Measurements from ENCODE around the gene CXADR. TPM values are rescaled to one million over a fixed set of nuclear protein-coding genes. Genes with fewer than 3 reads are reported as not detected.
A peak's percentile ranks its signal among the peaks of the same experiment; 100 is the strongest.

The CXADR gene
- total RNA-seq, 2 donors from 2014 or later: not detected

DNA sequence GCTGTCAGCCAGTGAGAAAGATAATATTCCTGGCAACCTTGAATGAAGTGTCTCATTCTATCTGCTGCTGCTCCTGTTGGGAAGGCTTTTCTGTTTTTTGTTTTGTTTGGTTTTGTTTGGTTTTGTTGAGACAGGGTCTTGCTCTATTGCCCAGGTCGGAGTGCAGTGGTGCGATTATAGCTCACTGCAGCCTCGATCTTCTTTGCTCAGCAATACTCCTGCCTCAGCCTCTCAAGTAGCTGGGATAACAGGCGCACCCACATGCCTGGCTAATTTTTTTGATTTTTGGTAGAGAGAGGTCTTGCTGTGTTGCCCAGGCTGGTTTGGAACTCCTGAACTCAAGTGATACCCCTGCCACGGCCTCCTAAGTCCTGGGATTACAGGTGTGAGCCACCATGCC is 62.2 kb downstream of the CXADR start:
- Mint-ChIP-seq H3K4me1 (ENCODE audit: low read depth in 2 of 2) (no peaks in the 10 kb centered on the region), H3K9me3 (no peaks in the 10 kb centered on the region), H3K4me3 (no peak overlapping the region), H3K36me3 (no peaks in the 10 kb centered on the region), H3K27ac (no peak overlapping the region), H3K27me3 (peaks cover 18 to 32% of the 10 kb centered on the region in 2 donors)
- no peak for ATAC-seq
- DNase-seq (ENCODE audit: low spot score): no peak

DNA sequence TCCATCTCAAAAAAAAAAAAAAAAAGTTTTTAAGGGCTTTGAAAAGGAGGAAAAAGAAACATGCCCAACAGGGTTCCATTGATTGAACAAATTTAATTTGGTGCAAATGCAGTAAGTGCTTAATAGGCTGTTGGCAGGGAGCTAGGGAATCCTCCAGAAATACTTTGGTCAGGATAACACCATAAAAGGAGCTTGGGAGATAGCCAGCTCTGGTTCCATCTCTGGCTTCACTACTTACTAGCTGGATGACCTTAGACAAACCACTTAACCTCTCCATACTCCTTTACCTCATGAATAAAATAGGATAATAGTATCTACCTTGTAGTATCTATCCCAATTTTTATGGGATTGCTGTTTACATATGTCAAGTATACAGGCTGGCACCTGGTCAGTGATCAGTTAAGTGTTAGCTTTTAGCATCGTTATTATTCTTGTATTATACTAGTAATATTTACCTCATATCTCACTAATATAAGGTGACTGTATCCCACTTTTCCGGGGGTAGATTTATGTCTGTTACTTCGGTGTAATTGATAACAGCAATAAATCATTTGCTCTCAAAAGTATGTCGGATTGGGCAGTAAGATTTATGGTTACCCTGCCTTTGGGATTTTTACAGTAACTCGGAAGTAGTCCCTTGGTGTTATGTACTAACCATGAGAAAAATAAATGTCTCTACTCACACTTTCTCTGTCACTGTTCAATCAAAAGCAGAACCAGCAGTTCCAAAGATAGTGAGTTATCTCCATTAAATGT is 63.4 kb downstream of the CXADR start:
- Mint-ChIP-seq H3K9me3 (no peaks in the 10 kb centered on the region), H3K36me3 (no peaks in the 10 kb centered on the region), H3K4me1 (ENCODE audit: low read depth in 2 of 2) (no peaks in the 10 kb centered on the region), H3K27me3 (peaks cover 16 to 32% of the 10 kb centered on the region in 2 donors), H3K27ac (no peak overlapping the region), H3K4me3 (no peak overlapping the region)
- DNase-seq (ENCODE audit: low spot score): no peak
- ATAC-seq: no peak

DNA sequence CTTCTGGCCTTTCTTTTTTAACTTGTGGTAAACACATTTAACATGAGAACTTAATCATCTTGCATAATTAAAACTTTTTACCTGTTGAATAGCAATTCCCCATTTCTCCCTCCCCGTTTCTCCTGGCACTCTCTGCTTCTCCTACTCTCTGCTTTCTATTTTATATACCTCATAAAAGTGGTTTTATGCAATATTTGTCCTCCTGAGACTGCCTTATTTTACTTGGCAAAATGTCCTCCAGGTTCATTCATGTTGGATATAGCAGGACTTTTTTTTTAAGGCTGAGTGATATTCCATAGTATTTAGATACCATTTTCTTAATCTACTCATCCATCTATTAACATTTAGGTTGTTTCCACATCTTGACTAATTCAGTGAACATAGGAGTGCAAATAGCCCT is 64.9 kb downstream of the CXADR start:
- Mint-ChIP-seq H3K4me1 (ENCODE audit: low read depth in 2 of 2) (no peaks in the 10 kb centered on the region), H3K36me3 (no peaks in the 10 kb centered on the region), H3K27me3 (peaks cover 20 to 31% of the 10 kb centered on the region in 2 donors), H3K27ac (no peak overlapping the region), H3K4me3 (no peak overlapping the region), H3K9me3 (no peaks in the 10 kb centered on the region)
- DNase-seq (ENCODE audit: low spot score) (no peak), ATAC-seq (no peak)

DNA sequence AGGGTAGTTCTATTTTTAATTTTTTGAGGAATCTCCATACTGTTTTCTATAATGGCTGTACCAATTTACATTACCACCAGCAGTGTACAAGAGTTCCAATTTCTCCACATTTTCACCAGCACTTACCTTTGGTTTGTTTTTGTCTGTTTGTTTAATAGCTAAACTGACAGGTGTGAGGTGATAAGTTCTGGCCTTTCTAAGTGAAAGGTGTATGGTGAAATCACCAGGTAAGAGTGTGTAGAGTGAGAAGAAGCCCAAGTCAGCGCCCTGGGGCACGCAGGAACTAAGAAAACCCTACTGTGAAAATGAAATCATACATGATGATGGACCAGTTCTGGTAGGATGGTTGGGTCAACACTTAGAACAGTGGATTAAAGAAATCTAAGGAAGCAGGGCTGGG is 65.3 kb downstream of the CXADR start:
- Mint-ChIP-seq H3K27me3 (peaks cover 15 to 27% of the 10 kb centered on the region in 2 donors), H3K9me3 (no peaks in the 10 kb centered on the region), H3K4me3 (no peak overlapping the region), H3K27ac (no peak overlapping the region), H3K36me3 (no peaks in the 10 kb centered on the region), H3K4me1 (ENCODE audit: low read depth in 2 of 2) (no peaks in the 10 kb centered on the region)
- DNase-seq (ENCODE audit: low spot score) (no peak), ATAC-seq (no peak)

DNA sequence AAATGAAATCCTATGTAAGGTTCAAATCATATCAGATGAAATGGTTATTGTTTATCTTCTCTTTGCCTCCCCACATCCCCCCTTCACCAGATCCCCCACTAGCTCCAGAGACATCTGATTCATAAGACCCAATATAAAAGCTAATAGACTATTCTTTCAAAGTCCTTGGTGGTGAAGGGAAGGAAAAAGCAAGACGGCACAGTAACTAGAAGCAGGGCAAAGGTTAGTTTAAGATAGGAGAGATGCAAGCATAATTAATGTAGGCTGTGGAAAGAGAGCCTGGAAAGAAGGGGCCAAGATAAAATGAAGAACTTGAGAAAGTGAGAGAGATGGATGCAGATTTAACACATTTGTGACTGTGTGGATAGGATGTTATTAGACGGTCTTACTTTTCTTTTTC is 66.0 kb downstream of the CXADR start:
- H3K4me1 Mint-ChIP-seq (ENCODE audit: low read depth in 2 of 2): no peaks in the 10 kb centered on the region
- DNase-seq (ENCODE audit: low spot score): no peak
- H3K27ac Mint-ChIP-seq: no peak overlapping the region
- H3K36me3 Mint-ChIP-seq: no peaks in the 10 kb centered on the region
- peaks cover 15 to 25% of the 10 kb centered on the region in 2 donors for H3K27me3 Mint-ChIP-seq
- no peak for ATAC-seq
- no peaks in the 10 kb centered on the region for H3K9me3 Mint-ChIP-seq
- H3K4me3 Mint-ChIP-seq: no peak overlapping the region

DNA sequence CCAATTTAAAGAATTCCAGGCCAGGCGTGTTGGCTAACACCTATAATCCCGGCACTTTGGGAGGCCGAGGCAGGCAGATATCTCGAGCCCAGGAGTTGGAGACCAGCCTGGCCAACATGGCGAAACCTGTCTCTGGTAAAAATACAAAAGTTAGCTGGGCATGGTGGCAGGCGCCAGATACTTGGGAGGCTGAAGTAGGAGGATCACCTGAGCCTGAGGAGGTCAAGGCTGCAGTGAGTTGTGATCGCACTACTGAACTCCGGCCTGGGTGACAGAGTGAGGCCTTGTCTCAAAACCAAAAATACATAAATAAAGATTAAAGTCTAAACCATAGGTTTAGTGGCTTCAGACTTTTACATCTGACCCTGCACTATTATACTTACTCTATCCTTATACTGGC is 67.5 kb downstream of the CXADR start:
- no peak for DNase-seq (ENCODE audit: low spot score)
- Mint-ChIP-seq H3K27me3 (peaks cover 9 to 15% of the 10 kb centered on the region in 2 donors), H3K27ac (no peak overlapping the region), H3K36me3 (no peaks in the 10 kb centered on the region), H3K9me3 (no peaks in the 10 kb centered on the region), H3K4me1 (ENCODE audit: low read depth in 2 of 2) (no peaks in the 10 kb centered on the region), H3K4me3 (no peak overlapping the region)
- no peak for ATAC-seq

DNA sequence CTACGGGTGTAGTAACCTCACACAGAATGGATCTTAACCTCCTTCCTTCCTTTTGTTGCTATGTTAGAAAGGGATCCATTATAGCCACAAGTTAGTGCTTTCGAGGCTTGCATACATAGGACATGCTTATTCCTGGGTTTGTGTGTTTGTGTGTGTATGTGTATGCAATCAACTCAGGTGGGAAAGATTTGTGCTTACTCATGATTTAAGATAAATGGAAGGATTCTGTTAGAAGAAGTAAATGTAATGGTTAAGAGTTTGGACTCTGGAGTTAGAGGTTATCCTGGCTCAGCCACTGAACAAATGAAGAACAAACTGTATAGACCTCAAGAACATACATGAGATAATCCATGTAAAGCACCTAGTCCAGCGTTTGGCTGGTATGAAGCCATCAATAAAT is 71.1 kb downstream of the CXADR start:
- no peak overlapping the region for H3K27ac Mint-ChIP-seq
- no peak for ATAC-seq
- no peak overlapping the region for H3K4me3 Mint-ChIP-seq
- peaks cover 3 to 5% of the 10 kb centered on the region in 2 donors for H3K27me3 Mint-ChIP-seq
- no peaks in the 10 kb centered on the region for H3K9me3 Mint-ChIP-seq
- no peak for DNase-seq (ENCODE audit: low spot score)
- no peaks in the 10 kb centered on the region for H3K4me1 Mint-ChIP-seq (ENCODE audit: low read depth in 2 of 2)
- H3K36me3 Mint-ChIP-seq: no peaks in the 10 kb centered on the region

DNA sequence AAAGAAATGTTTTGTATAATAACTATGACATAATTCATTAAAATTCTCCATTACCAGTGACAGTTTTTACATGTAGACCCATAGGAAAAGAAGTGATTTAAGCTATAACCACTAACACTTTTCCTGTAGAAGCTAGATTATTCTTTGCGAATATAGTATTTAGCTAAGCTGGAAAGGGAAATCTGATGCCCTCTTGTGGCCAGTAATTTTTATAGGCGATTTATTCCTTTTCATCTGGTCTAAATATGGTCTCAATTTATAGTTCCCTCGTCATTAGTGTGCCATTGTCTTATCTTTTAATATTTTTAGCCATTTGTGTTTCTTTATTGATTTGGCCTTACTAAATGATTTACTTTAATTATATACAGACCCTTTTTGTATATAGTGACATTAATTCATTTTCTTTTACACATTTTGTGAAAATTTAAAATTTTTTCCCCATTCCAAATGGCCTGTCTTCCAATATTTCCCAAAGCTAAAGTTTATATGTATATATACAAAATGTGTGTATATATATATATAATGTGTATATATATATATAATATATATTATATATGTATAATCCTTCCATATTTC is 73.1 kb downstream of the CXADR start:
- no peak for ATAC-seq

DNA sequence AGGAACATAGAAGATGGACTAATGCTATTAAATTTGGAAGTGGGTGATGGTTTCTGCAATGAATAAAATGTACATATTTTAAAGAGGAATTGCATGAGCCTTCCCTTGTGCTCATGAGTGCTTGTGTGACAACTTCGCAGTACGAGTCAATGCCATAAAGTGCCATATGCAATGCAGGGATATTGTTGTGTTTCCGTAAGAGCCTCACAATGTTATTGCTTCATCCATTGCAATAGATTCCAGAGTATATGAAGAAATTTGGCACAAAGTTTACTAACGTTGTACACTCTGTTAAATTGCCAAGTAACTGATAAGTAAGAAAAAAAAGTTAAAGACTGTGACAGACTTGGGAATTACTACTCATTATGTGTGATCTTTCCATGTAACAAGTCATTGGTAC is 77.6 kb downstream of the CXADR start:
- Mint-ChIP-seq H3K27ac (no peak overlapping the region), H3K9me3 (no peaks in the 10 kb centered on the region), H3K4me3 (no peak overlapping the region), H3K36me3 (peaks cover 19% of the 10 kb centered on the region), H3K4me1 (ENCODE audit: low read depth in 2 of 2) (no peaks in the 10 kb centered on the region), H3K27me3 (no peaks in the 10 kb centered on the region)
- DNase-seq (ENCODE audit: low spot score) (no peak), ATAC-seq (no peak)

More for the DNA sequence above, 73.1 kb downstream of the CXADR start:
- H3K27me3 Mint-ChIP-seq: peaks cover 0 to 4% of the 10 kb centered on the region in 2 donors
- H3K9me3 Mint-ChIP-seq: no peaks in the 10 kb centered on the region
- no peaks in the 10 kb centered on the region for H3K4me1 Mint-ChIP-seq (ENCODE audit: low read depth in 2 of 2)
- H3K36me3 Mint-ChIP-seq: no peaks in the 10 kb centered on the region
- H3K4me3 Mint-ChIP-seq: no peak overlapping the region
- H3K27ac Mint-ChIP-seq: no peak overlapping the region
- no peak for DNase-seq (ENCODE audit: low spot score)

DNA sequence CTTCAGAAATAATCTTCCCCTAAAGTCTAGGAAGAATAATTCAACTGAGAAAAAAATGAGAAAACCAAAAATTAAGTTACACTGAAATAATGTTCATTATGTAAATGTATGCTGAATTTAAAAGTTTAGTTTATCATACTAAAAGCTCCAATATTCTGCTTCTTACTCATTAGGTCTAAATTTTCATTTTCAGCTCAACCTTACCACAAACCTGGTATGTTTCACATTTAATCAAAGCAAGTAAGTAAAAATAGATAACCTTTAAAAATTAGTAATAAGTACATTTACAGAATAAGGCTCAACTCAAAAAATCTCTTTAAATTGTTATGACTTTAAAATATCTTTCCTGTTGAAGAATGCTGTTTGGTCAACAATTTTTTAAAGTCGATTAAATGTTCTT is 84.8 kb downstream of the CXADR start:
- ATAC-seq: no peak
- Mint-ChIP-seq H3K4me3 (no peak overlapping the region), H3K36me3 (peaks cover 24% of the 10 kb centered on the region), H3K27ac (no peak overlapping the region), H3K9me3 (no peaks in the 10 kb centered on the region), H3K27me3 (no peaks in the 10 kb centered on the region), H3K4me1 (ENCODE audit: low read depth in 2 of 2) (peaks cover 2 to 3% of the 10 kb centered on the region in 2 donors)
- no peak for DNase-seq (ENCODE audit: low spot score)

DNA sequence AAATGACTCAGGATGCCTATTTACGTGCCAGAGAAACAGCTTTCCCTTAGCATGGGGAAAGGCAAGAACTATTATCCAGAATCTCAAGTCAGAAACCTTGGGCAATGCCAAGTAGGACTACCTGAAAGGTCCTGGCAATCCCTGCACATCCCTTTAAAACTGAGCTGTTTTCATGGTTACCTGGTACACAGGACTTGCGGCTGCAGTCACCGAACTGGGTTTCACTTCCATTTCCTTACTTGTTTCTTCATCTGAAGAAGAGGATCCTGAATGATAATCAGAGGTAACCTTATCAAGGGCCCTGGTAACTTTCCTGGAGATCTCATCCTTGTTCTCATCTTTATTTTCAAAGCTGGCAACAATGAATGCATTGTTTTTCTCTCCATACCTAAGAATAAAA is 85.6 kb downstream of the CXADR start:
- ATAC-seq: no peak

DNA sequence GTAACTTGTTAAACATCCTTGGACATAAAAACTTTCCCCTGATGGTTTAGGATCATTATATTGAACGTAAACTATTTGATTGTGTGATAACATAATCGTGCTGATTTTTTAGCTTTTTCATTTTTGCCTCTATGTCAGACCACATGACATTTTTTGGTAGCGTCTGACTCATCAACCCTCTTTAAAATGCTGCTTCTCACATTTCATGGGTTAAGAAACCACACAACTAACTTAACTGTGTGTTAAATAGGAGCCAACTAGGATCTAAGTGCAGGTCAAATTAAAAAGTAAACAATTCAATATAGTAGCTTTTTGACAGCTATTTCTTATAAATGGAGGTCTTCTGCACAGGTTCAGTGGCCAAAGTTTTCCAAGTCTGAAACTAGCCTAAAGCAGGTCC is 90.0 kb downstream of the CXADR start:
- no peaks in the 10 kb centered on the region for H3K9me3 Mint-ChIP-seq
- H3K27ac Mint-ChIP-seq: no peak overlapping the region
- no peaks in the 10 kb centered on the region for H3K27me3 Mint-ChIP-seq
- ATAC-seq (no peak), DNase-seq (ENCODE audit: low spot score) (no peak)
- H3K4me3 Mint-ChIP-seq: no peak overlapping the region
- H3K36me3 Mint-ChIP-seq: peaks cover 20% of the 10 kb centered on the region
- H3K4me1 Mint-ChIP-seq (ENCODE audit: low read depth in 2 of 2): peaks cover 5 to 10% of the 10 kb centered on the region in 2 donors

More for the DNA sequence above, 85.6 kb downstream of the CXADR start:
- Mint-ChIP-seq H3K4me3 (no peak overlapping the region), H3K27me3 (no peaks in the 10 kb centered on the region), H3K9me3 (no peaks in the 10 kb centered on the region), H3K27ac (no peak overlapping the region), H3K4me1 (ENCODE audit: low read depth in 2 of 2) (peaks cover 2 to 5% of the 10 kb centered on the region in 2 donors), H3K36me3 (peaks cover 27% of the 10 kb centered on the region)
- DNase-seq (ENCODE audit: low spot score): no peak

DNA sequence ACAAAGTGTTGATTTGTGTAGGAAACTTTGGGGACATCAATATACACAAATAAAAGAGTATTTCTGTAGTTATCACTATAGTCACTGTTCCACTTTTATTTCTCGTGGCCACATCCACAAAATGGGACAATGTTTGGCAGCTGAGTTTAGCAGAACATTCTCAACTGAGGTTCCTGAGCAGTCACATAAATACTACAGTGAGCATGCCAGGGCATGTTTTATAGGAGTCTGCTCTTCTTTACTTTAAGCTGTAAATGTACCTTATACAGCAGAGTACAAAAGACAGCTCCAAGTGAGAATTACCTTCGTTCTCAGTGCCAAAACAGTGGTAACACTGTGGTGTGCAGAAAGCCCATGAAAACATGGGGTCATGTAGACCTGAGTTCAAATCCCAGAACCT is 94.8 kb downstream of the CXADR start:
- no peak for DNase-seq (ENCODE audit: low spot score)
- Mint-ChIP-seq H3K27ac (no peak overlapping the region), H3K27me3 (no peaks in the 10 kb centered on the region), H3K4me3 (no peak overlapping the region), H3K36me3 (peaks cover 28% of the 10 kb centered on the region), H3K9me3 (no peaks in the 10 kb centered on the region), H3K4me1 (ENCODE audit: low read depth in 2 of 2) (peaks cover 17 to 38% of the 10 kb centered on the region in 2 donors)
- no peak for ATAC-seq

DNA sequence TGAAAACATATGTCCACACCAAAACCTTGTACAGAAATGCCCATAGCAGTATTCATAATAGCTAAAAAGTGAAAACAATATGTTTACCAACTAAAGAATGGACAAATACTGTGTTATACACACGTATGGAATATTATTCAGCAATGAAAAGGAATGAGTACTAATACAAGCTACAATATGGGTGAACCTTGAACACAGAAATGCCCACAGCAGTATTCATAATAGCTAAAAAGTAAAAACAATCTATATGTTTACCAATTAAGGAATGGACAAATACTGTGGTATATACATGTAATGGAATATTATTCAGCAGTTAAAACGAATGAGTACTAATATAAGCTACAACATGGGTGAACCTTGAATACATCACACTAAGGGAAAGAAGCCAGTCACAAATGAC is 96.8 kb downstream of the CXADR start:
- ATAC-seq (no peak), DNase-seq (ENCODE audit: low spot score) (no peak)
- peaks cover 14 to 31% of the 10 kb centered on the region in 2 donors for H3K4me1 Mint-ChIP-seq (ENCODE audit: low read depth in 2 of 2)
- no peak overlapping the region for H3K27ac Mint-ChIP-seq
- no peaks in the 10 kb centered on the region for H3K9me3 Mint-ChIP-seq
- no peaks in the 10 kb centered on the region for H3K27me3 Mint-ChIP-seq
- H3K4me3 Mint-ChIP-seq: peak overlapping the region; percentile 97
- H3K36me3 Mint-ChIP-seq: peaks cover 14% of the 10 kb centered on the region
